HG03025 (cell line): Measurements from ENCODE around the gene HIRA.

Experiments
- ATAC-seq: cut with Tn5 transposase; IDR thresholded peaks from one replicate; pipeline ENCODE4 v1.9.1; 2021; ENCODE audit warnings: mild to moderate bottlenecking, moderate library complexity; ENCODE audit not compliant: unreplicated experiment, low FRiP score

HIRA gene

DNA sequence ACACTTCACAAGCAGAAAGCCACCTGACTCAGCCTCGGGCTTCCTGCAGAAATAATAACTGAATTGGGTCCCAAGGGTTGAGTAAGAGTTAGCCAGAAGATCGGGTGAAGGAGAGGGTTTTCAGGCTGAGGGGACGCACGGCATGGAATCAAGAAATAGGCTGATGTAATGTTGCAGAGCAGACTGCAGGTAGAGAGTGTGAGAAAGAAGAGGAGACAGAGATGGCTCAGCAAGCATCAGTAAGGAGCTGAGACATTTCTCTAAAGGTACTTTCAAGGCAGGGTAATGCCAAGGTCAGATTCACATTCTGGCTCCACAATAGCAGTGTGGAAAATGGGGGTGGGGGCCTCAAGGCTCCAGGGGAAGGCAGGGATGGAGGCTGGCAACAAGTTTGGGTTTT lies 18.6 kb downstream of the HIRA start:
- ATAC-seq = no peak

DNA sequence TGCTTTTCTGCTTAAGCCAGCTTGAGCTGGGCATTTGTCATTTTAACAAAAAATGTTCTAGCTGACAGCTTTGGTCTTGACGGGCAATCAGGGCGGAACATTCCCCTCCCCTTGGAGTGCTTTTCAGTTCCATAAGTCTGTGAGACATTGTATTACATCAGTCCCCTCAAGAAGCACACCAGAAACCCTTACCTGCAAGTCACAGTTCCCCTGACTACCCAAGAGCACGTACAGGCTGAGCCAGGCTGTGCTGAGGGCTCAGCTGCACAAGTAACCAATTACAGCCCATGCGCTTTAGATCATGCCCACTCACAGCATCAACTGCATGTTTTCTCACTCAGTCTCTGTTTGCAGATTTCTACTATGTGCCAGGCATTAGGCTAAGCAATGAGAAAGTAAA lies 19.1 kb downstream of the HIRA start:
- ATAC-seq = no peak

DNA sequence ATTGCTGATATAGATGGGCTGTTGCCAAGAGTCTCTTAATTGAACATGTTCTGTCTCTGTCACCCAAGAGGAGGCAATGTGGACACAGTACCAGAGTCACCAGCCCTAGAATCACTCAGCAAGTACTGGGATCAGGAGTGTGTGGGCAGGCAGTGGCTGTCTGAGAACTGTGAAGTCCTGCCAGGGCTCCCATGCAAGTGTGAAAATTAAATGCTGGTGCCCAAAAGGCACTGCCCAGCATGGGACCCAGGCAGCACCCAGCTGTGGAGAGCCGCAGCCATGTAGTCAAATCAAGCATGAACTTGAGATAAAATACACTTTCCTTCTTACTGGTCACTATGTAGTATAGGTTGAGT lies 19.9 kb downstream of the HIRA start:
- no peak for ATAC-seq

DNA sequence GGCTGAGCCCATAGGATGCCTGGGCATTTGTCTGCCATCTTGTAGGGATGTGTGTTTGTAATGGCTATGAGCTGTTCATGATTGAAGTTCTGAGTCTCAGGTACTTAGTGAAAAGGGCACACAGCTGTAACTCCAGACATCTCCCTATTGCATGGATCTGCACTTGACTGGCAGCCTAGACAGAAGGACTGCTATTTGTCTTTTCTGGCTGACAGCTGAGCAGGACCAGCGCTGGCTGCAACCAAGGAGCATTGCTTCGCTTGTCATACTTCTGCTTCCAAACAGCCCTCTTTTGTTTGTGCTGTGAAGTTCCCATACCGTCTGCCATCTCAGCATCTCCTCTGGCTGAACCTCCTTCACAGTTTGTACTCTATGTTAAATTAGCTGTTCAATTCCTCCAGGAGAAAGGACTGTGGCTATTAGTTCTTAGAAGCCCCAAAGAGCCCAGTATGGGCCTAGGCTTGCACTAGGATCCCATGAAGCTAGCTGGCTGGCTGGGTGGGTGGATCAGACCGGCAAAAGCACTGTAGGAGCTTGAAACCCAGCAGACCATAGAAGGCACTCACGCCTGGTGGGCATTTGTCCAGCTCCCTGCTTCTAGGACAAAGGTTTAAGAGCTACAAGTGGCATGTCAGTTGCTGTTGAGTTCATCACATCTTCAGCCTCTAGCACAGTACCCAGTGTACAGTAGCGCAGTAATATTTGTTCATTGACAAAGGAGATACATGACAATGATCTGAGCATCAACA lies 20.4 kb downstream of the HIRA start:
- no peak for ATAC-seq

DNA sequence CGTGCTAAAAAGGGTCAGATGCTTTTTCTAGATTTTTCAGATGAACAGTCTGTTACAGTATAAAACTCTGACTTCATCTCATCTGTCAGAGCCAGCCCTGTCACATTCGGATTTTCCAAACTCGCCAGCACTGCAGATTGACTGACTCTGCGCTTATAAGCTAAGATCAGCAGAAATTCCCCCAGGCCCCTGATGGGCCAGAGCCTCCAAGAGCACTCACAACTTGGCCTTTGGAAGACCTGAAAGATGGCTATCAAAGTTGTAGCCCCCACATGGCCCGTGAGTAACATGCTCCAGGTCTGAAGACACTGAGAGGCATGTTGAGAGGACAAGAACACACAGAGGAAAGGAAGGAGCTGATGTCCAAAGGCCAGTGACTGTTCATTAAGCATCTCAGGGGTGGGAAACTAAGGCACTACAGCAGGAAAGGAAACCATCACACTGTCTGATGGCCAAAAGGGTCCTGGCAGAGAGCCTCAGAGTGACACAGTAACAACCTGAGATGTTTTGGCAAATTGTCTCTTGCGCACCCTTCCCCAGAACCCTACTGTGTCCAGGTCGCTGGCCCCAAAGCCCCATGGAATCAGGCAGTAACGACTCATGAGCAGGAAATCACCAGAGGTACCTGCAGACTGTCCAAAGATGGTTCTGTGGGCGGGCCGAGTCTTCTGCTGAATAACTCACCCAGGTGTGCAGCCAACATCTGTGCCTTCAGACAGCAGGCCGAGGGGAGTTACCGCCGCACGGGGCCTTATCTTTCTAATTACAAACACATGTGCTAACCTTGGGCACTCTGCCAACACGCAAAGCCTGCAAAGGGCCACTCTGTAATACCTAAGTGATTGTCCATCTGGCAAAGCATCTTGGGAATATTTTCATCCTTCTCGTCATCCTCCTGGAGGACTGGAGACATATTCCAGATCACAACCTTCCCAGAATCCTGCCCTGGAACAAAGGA lies 23.6 kb downstream of the HIRA start:
- no peak for ATAC-seq

DNA sequence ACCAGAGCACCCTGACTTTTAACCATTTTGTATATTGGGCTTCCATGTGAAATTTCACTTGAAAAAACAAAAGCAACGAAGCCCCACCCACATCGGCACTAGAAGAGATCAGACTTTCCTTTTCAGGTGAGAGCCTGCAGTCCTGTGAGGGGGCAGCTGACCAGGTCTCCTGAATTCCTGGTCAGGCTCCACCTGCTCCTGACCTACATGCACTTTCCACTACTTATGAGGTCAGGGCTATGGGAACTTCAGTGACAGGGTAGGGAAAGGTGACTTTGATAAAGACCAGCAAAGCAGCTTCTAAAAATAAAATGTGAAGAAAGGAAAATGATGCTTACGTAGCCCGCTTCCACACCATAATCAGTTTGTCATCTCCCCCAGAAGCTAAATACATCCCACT lies 24.7 kb downstream of the HIRA start:
- ATAC-seq = no peak

DNA sequence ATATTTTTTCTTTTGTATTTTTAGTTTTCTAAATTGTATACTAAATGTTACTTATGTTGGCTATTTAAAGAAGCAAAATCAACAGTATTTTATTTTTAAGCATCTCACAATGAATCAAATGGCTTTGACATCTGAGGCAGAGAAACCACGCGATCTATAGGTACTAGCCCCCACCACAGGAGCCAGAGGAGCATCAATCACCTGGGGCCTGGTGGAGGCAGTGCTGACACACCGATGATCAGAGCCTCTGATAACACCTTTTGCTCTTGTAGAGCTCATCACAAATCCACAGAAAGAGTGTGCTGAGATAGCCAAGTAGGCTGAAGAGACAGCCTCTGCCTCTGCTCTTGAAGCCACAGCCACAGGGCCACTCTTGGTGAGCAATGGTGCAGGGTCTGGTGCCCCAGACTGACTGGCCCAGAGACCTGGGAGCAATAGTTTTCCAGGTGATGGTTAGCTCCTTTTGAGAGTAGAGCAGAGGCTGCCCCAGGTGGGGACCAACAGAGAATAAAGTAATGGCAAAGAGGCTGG lies 25.2 kb downstream of the HIRA start:
- no peak for ATAC-seq

DNA sequence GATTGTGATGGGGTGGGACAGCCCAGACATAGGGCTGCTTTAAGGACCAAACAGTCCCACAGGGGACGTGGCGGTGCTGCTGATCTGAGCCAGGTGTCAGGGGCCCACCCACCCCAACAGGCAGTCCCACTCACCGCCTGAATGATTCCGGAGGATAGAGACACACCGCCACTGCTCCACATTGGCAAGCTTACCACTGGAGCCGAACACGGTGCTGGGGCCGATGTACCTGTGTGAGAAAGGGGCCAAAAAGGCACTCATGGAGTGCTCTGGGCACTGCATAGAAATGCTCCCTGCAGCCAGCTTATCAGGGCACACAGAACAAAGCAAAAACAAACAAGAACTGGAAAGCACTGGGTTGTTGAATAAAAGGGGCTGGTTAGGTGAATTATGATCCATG lies 25.9 kb downstream of the HIRA start:
- ATAC-seq = no peak

DNA sequence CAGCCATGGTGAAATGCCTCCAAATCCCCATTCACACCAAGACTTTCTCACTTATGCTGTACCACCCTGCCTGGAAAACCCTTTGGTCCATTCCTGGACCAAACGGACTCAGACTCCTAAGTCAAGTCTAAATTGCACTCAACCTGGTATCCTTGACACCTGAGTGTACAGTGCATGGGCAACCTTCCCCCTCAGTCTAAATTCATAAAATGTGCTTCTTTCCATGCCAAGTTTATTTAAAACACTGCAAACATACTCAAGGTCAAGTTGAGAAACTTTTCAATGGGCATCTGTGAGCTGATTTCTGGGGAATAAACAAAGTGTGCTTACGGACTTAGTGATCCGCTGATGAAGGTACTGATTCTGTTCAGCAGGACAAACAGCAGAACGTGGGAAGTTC lies 26.4 kb downstream of the HIRA start:
- no peak for ATAC-seq

DNA sequence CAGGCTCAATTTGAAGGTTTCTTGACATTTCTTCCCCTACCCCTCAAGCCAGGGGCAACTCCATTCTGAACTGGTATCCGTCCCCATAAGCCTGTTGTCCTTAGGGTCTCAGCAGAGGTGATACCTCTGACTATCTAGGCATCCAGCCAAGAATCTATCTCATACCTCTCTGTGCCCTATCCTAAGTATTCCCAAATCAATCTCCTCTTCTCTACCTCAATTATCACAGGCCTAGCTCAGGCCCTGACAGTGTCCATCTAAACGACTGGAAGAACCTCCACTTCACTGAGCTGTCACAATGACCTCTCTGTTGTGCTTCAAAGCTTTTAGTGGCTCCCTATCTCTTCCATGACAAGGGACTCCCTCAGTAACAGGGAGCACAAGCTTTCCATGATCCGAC lies 26.9 kb downstream of the HIRA start:
- no peak for ATAC-seq

DNA sequence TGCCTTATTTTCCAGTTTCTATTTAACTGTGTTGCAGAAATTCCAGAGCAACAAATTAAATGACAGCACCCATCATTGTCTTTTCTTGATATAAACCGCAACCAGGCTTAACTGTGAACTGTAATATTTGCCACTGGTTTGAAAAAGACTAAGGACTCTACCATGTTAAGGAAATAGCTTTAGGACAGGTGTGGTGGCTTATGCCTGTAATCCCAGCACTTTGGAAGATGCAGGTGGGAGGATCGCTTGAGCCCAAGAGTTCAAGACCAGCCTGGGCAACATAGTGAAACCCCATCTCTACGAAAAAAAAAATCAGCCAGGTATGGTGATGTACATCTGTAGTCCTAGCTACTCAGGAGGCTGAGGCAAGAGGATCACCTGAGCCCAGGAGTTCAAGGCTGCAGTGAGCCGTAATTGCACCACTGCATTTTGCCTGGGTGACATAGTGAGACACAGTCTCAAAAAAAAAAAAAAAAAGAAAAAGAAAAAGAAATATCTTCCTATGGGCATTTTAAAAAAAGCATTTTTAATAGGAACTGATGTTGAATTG lies 28.8 kb downstream of the HIRA start:
- no peak for ATAC-seq

DNA sequence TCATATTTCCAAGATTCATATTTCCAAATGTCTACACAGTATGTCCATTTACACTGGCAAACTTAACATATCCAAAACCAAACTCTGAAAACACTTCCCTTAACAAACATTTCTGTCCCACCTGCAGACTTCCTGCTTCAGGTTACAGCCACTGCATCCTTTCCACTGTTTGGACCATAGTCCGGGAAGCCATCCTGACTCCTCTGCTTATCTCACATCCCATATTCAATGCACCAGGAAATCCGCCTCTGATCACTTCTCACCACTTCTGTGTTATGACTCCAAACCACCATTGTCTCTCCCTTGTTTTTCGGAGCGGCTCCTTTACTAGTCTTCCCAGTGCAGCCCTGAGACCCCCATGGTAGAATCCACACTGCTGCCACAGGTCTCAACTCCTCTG lies 30.1 kb downstream of the HIRA start:
- ATAC-seq = no peak

DNA sequence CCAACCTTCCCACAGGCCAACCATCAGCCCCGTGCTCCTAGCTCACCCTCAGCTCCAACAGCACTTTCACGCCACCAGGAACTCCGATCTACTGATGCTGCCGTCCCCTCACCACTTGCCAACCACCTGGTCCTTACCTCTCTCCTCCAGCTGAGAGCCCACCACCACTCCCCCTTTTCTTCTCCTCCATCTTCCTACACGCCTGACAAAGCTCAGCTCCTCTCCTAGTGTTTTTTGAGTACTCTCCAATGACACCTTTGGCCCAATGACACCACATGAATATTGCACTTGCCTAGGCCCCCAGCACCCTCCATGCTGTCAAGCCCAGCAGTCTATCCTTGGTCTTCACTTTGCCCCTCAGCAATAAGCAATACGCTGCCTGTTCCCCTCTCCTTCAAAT lies 30.7 kb downstream of the HIRA start:
- no peak for ATAC-seq

DNA sequence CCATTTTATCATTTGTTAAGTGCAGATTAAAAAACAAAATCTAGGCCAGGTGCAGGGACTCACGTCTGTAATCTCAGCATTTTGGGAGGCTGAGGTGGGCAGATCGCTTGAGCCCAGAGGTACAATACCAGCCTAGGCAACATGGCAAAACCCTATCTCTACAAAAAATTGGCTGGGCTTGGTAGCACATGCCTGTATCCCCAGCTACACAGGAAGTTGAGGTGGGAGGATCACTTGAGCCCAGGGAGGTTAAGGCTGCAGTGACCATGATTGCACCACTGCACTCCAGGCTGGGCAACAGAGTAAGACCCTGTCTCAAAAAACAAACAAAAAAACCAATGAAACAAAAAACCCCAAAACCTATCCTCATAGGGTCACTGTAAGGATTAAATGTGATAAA lies 32.9 kb downstream of the HIRA start:
- ATAC-seq = no peak

DNA sequence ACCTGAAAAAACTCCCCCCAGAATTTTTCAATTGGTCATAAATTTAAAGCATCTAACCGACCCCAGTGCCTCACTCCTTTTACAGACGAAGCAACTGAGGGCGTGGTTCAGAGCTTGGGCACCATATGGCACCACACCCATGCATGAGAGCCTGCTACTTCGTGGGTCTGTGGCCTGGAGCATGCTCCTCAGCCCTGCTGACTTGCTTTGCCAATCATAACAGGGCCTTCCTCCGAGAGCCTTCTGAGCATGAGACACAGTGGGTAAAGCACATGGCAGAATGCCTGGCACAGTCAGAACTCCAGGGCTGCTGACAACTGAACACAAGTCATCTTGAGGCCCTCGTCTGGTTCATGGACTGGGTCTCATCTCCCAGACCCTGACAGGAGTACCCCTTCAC lies 33.3 kb downstream of the HIRA start:
- no peak for ATAC-seq

DNA sequence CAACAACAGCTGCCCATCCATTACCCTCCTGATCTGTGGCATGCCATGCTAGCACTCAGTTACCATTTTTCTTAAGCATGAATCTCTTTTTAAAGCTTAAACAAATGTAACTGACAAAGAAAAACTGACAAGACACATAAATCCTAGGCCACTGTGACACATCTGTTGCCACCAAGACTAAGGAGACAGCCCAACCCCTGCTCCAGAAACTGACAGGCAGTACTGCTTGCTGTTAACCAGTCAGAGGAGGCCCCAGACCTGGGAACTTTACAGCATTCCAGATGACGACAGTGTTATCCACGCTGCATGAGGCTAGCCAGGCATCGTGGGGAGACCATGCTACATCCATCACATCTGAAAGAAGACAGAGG lies 33.8 kb downstream of the HIRA start:
- no peak for ATAC-seq

DNA sequence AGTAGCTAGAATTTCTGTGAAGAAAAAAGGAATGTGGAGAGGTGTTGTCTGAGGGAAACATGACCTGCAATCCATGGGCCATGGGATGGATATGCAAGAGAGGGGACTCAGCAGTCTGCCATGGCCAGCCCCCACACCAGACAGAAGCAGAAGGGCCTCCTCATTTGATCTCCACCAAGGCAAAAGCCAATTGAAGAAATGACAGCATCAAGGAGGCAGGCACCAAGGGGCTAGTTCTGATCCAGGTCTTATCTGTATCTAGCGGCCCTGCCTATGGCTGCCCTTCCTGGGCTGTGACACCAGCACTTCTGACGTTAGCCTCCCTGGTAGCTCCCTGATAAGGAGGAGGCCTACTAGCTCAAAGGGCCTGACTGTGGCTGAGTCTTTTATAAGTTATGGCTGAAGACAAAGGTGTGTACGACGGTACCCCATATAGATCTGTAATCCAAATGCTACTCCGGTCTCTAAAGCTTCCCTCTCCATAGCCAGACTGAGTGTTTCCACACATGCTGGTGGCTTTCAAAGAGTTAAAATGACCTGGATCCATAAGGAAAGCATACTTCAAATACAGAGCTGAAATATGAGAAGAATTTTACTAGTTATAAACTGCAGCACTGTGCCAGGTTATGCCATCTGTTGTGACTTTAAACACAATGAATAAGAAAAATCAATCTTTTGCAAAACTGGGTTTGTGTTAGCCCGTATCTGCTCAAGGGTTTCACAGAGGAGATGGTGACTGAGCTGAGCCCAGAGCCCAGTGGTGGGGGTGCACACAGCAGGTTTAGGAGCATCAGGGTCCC lies 34.4 kb downstream of the HIRA start:
- no peak for ATAC-seq

DNA sequence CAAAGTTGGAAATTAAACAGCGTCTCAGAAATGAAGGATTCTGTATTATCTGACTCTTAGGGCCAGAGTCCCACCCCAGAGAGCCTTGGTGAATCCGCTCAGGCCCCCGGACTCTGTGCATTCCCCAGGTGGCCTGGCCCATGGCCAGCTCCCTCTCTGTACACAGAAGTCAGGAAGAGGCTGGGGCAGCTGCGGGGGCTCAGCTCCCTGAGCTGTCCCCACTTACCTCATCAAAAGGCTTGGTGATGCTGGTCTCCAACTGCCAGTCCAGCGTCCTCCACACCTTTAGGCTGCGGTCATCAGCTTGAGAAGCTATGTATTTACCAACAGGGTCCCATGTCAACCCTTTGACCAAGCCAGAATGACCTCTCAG lies 35.0 kb downstream of the HIRA start:
- no peak for ATAC-seq

DNA sequence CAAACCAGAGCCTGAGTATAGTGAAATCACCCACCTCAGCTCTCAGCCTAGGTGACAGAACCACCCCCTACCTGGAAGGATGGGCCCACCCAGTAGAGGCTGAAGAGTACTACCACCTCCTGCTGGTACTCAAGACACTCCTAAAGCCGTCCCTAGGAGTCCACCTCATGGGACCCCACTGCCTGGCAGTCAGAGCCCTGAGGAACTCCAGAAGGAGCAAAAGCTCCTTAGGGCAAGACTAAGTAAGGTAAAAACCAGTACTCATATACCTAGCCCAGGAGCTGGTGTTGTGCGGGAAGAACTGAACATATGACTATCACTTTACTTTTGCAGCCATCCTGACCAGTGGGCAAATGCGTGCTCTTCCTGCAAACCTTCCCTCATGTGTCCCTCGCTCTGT lies 36.3 kb downstream of the HIRA start:
- ATAC-seq = no peak

DNA sequence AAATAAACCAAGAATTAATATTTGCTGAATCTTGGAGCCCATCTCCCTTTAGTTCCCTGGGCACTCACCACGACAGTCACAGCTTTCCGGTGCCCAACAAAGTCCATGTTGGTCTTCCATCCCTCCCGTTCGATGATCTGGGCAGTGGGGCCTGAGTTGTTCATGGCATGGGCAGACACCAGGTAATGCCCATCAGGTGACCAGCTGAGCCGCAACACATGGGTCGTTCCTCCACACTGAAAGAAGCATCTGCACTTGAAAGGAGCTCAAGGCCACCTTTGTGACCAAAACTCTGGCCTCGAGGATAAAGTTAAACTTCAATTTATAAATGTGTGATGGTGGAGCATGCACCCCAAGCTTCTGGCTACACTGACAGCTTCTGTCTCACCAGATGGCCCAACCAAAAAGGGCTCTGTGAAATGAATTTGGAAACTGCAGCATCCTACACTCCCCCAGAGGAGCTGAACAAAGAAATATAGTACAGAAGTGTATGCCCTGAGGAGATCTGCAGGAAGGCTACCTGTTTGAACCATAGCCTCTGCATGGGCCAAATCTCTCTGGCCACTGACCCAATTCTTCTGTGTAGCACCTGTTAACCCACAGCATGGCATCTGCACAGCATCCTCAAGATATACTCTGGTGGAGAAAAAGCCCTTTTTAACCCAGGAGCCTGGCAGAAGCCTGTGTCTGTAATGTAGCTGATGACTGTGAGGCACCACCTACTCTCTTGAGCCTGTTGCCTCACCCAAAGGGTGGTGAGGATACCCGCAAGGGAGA lies 37.1 kb downstream of the HIRA start:
- ATAC-seq = no peak
